ENCODE data around the gene PAM16. TPM values are rescaled to one million over a fixed set of nuclear protein-coding genes. Genes with fewer than 3 reads are reported as not detected.

PAM16 gene
- total and polyA plus RNA-seq, 2 of the 8 experiments (the other 6 are each of a cell fraction or from before 2014, with no cell fraction given), result 78.3 to 198 TPM

- H3K4me2 ChIP-seq (ENCODE audit: insufficient read depth in 1 of 2, low read depth in 2 of 2, low read length in 2 of 2), result no peak overlapping the region
- H4K91ac ChIP-seq (replicated peaks; ENCODE audit: insufficient read length, low read length), result no peak overlapping the region
- H4K8ac ChIP-seq (ENCODE audit: extremely low read depth, insufficient read depth, low read length), result no peak overlapping the region
- H3K27ac ChIP-seq (ENCODE audit: low read depth, low read length), result peak overlapping the region; percentile 36; the same call in 1 of the 2 replicates
- no peaks in the 10 kb centered on the region for H3K9me3 ChIP-seq (ENCODE audit: insufficient read depth in 2 of 2, low read depth in 1 of 2, low read length in 1 of 2)
- no peak overlapping the region for H2BK20ac ChIP-seq (ENCODE audit: low read length)
- no peak overlapping the region for H2BK12ac ChIP-seq (ENCODE audit: low read depth, low read length)
- no peak overlapping the region for H3K4me3 ChIP-seq (ENCODE audit: extremely low read depth in 1 of 4, insufficient read depth in 2 of 4, low read depth in 3 of 4, low read length in 4 of 4)
- H3K18ac ChIP-seq (ENCODE audit: extremely low read depth, low read length), result no peak overlapping the region
- H3K36me3 ChIP-seq (ENCODE audit: control insufficient read depth in 2 of 4, insufficient read depth in 4 of 4, low read length in 3 of 4), result peaks cover 0 to 15% (median 9%) of the 10 kb centered on the region in 4 experiments; a peak in 4 of 8 replicates
- H3K9ac ChIP-seq (replicated peaks in 1 of 4; ENCODE audit: extremely low read depth in 1 of 4, low read depth in 3 of 4, low read length in 3 of 4), result no peak overlapping the region
- H4K20me1 ChIP-seq (replicated peaks in 1 of 2; ENCODE audit: control insufficient read depth in 1 of 2, insufficient read depth in 2 of 2, low read length in 2 of 2), result peaks cover 24 to 25% of the 10 kb centered on the region in 2 experiments
- no peak overlapping the region for H2BK5ac ChIP-seq (ENCODE audit: low read depth, low read length)
- H2AK5ac ChIP-seq (ENCODE audit: low read depth, low read length), result no peak overlapping the region
- no peak overlapping the region for H3K56ac ChIP-seq (replicated peaks; ENCODE audit: insufficient read length, low read depth, low read length)
- no peak overlapping the region for H4K5ac ChIP-seq (ENCODE audit: insufficient read length, low read depth, low read length)
- CTCF ChIA-PET (ENCODE audit: partially characterized antibody), result interaction anchor here (0.6 to 17.1 kb wide), 14 partner anchors 10 to 169 kb away, joined by 4 to 211 read pairs (median 4); partner anchors contain the start of gene PAM16
- H3K23ac ChIP-seq (ENCODE audit: insufficient read length), result no peak overlapping the region
- H3K14ac ChIP-seq (ENCODE audit: insufficient read length), result no peak overlapping the region
- POLR2A ChIA-PET (ENCODE audit: partially characterized antibody), result interaction anchor here (0.7 to 16.2 kb wide), 14 partner anchors 9 to 83 kb away, joined by 3 to 154 read pairs (median 4); partner anchors contain the start of genes GLIS2, PAM16 and TFAP4
- TF ChIP-seq KDM4A (IDR thresholded peaks at IDR 0.05; ENCODE audit: low read depth, low read length, severe bottlenecking) (no peak), CBX8 (IDR thresholded peaks at IDR 0.05; ENCODE audit: borderline replicate concordance, low read depth, low read length) (no peak), TCF12 (IDR thresholded peaks at IDR 0.05; ENCODE audit: low read depth, low read length) (no peak), ASH2L (IDR thresholded peaks at IDR 0.05; ENCODE audit: low read length) (no peak), SUZ12 (IDR thresholded peaks at IDR 0.05; ENCODE audit: low read length) (no peak), NRF1 (IDR thresholded peaks at IDR 0.05; ENCODE audit: low read depth, low read length) (no peak), RNF2 (IDR thresholded peaks at IDR 0.05; ENCODE audit: borderline replicate concordance, low read depth, low read length, missing control alignments, poor library complexity, severe bottlenecking) (no peak)
- FAIRE-seq (no peak), DNase-seq (ENCODE audit: low read depth in 1 of 2, low spot score in 2 of 2) (no peak)
- H3K23me2 ChIP-seq (ENCODE audit: low read depth, low read length), result no peaks in the 10 kb centered on the region
- H3K27me3 ChIP-seq (replicated peaks in 1 of 4; ENCODE audit: control insufficient read depth in 3 of 4, extremely low read depth in 1 of 4, insufficient read depth in 3 of 4, low read length in 3 of 4), result no peaks in the 10 kb centered on the region
- H3K79me2 ChIP-seq (ENCODE audit: control insufficient read depth in 1 of 2, insufficient read depth in 2 of 2, low read length in 2 of 2), result peaks cover 0 to 4% of the 10 kb centered on the region in 2 experiments; a peak in 1 of 4 replicates
- no peak overlapping the region for H3K4ac ChIP-seq (replicated peaks; ENCODE audit: insufficient read length, low read depth, low read length)
- H2AFZ ChIP-seq (ENCODE audit: low read length), result no peak overlapping the region
- no peak overlapping the region for H2BK15ac ChIP-seq (ENCODE audit: low read length)
- H2BK120ac ChIP-seq (replicated peaks; ENCODE audit: low read depth, low read length), result no peak overlapping the region
- 91% methylated on average over 9 of the region's 12 CpGs; no CpG with 5 or more reads in 1 of the 2 experiments for WGBS, 2 experiments (ENCODE audit: extremely low coverage in 1 of 2, insufficient coverage in 1 of 2, insufficient read length in 1 of 2, insufficient replicate concordance in 2 of 2, low coverage in 1 of 2, low lambda C conversion rate in 2 of 2, missing lambda C conversion rate in 1 of 2)
- no peaks in the 10 kb centered on the region; the same call in none of the 2 replicates for H3K79me1 ChIP-seq (ENCODE audit: low read depth, low read length)
- H3K4me1 ChIP-seq (replicated peaks in 1 of 4; ENCODE audit: control insufficient read depth in 3 of 4, insufficient read depth in 4 of 4, low read length in 3 of 4), result no peaks in the 10 kb centered on the region; a peak in 3 of 7 replicates
These were observed 13.0 kb downstream of the PAM16 start for GRCh38 chr16:4338125-4338582.
